Immature natural killer cell (primary cell): ENCODE data around the gene ATP13A4. TPM values are rescaled to one million over a fixed set of nuclear protein-coding genes. Genes with fewer than 3 reads are reported as not detected.
"Not testable (repeated sequence)": the region's sequence is repeated elsewhere in the genome, so short reads cannot be mapped to it uniquely, and the experiment has no call there.

ENCODE experiments used
- DNase-seq, 3 donors: peaks; one replicate each; pipeline ENCODE4 v3.0.0; 2022; ENCODE audit warnings: mixed read lengths in 1 of 3
- H3K27ac Mint-ChIP-seq, 6 donors: one replicate each; pipeline ENCODE4 v1.8.0; 2020; ENCODE audit warnings: mixed read lengths in 6 of 6, mild to moderate bottlenecking in 5 of 6, inconsistent platforms in 4 of 6, moderate library complexity in 3 of 6
- H3K27me3 Mint-ChIP-seq, 3 donors: one replicate each; pipeline ENCODE4 v1.8.0; 2020 to 2021; ENCODE audit warnings: low read depth in 3 of 3, mild to moderate bottlenecking in 3 of 3, mixed read lengths in 3 of 3, moderate library complexity in 3 of 3, inconsistent platforms in 1 of 3
- H3K36me3 Mint-ChIP-seq, 3 donors: one replicate each; pipeline ENCODE4 v1.8.0; 2020; ENCODE audit warnings: mixed read lengths in 3 of 3, inconsistent platforms in 2 of 3, mild to moderate bottlenecking in 2 of 3
- H3K4me1 Mint-ChIP-seq, 2 donors: one replicate each; pipeline ENCODE4 v1.8.0; 2020; ENCODE audit warnings: inconsistent platforms in 2 of 2, mild to moderate bottlenecking in 2 of 2, mixed read lengths in 2 of 2, moderate library complexity in 1 of 2
- H3K4me3 Mint-ChIP-seq, 5 donors: one replicate each; pipeline ENCODE4 v1.8.0; 2020; ENCODE audit warnings: mild to moderate bottlenecking in 5 of 5, mixed read lengths in 5 of 5, inconsistent platforms in 3 of 5, moderate library complexity in 3 of 5
- H3K9me3 Mint-ChIP-seq, 6 donors: one replicate each; pipeline ENCODE4 v1.8.0; 2020; ENCODE audit warnings: mild to moderate bottlenecking in 6 of 6, mixed read lengths in 6 of 6, inconsistent platforms in 4 of 6, moderate library complexity in 3 of 6
- polyA plus RNA-seq, 3 donors: library from polyadenylated mRNA; unstranded; fragments of 300-500 nt; fragmentation: Illumina TruSeq; gene quantifications; one replicate each; pipeline ENCODE4 v1.2.3, GENCODE V29; 2021

ATP13A4 gene
- polyA plus RNA-seq, 3 donors from 2014 or later: 1.9 TPM; not detected in 2

DNA sequence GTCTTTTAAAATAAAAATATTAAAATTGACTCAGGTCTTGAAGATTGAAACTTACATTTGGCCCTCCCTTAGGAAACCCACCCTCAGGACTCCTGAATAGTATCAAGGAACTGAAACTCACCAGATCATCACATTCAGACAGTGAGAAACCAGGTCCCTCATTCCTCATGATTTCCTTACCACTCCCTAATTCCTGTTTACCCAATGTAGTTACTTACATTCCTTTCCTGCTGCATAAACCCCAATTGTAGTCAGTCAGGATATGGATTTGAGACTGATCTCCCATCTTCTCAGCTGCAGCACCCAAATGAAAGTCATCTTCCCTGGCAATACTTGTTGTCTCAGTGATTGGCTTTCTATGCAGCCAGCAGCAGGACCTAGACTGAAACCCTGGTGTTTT lies 8.6 kb downstream of the ATP13A4 start:
- H3K27ac Mint-ChIP-seq: no peak overlapping the region
- no peak for DNase-seq

DNA sequence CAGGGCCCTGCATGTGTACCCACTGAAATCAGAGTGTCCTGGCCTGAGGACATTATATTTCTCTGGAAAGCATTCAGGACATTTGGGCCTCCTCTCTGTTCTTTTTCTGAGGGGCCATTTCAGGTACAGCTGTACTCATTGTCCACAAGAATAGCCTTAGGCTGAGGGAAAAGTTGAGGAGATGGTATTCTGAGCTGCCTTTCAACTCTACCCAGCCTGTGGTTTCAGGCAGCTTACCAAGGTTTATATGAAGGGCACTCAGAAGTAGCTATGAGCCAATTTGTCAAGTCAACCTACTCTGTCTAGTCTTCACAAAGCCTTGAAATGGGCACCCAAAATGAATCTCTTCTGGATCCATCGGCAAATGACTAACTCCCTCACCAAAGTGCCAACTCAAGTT lies 9.4 kb downstream of the ATP13A4 start:
- DNase-seq: no peak
- Mint-ChIP-seq H3K4me3 (no peak overlapping the region), H3K9me3 (peaks cover 0 to 19% (median 5%) of the 10 kb centered on the region in 6 donors), H3K27me3 (no peaks in the 10 kb centered on the region), H3K36me3 (peaks cover 3 to 16% (median 5%) of the 10 kb centered on the region in 3 donors), H3K27ac (no peak overlapping the region), H3K4me1 (no peaks in the 10 kb centered on the region)

More for the DNA sequence above, 8.6 kb downstream of the ATP13A4 start:
- Mint-ChIP-seq H3K36me3 (peaks cover 3 to 16% (median 5%) of the 10 kb centered on the region in 3 donors), H3K4me1 (no peaks in the 10 kb centered on the region), H3K27me3 (no peaks in the 10 kb centered on the region), H3K4me3 (no peak overlapping the region), H3K9me3 (peaks cover 0 to 19% (median 5%) of the 10 kb centered on the region in 6 donors)

DNA sequence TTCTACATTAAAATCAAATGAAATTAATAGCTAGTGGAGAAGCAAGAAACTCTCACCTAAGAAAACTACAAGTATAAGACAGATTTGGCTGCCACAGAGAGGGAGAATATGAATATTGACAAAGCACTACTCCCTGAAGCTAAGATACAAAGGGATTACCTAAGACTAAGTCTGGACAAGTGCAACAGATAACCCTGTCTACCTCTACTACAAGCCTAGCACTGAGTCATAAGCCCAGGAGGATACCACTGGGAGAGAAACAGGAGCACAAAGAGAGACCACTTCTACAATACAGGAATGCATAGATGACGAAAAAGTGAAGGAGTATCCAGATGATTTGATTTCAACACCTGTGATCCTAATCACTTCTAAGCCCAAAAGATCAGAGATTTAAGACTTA lies 10.4 kb downstream of the ATP13A4 start:
- no peaks in the 10 kb centered on the region for H3K27me3 Mint-ChIP-seq
- H3K9me3 Mint-ChIP-seq: peaks cover 0 to 19% (median 5%) of the 10 kb centered on the region in 6 donors
- H3K4me1 Mint-ChIP-seq: no peaks in the 10 kb centered on the region
- H3K36me3 Mint-ChIP-seq: peaks cover 3 to 16% (median 5%) of the 10 kb centered on the region in 3 donors
- H3K27ac Mint-ChIP-seq: no peak overlapping the region
- H3K4me3 Mint-ChIP-seq: no peak overlapping the region
- DNase-seq: no peak

DNA sequence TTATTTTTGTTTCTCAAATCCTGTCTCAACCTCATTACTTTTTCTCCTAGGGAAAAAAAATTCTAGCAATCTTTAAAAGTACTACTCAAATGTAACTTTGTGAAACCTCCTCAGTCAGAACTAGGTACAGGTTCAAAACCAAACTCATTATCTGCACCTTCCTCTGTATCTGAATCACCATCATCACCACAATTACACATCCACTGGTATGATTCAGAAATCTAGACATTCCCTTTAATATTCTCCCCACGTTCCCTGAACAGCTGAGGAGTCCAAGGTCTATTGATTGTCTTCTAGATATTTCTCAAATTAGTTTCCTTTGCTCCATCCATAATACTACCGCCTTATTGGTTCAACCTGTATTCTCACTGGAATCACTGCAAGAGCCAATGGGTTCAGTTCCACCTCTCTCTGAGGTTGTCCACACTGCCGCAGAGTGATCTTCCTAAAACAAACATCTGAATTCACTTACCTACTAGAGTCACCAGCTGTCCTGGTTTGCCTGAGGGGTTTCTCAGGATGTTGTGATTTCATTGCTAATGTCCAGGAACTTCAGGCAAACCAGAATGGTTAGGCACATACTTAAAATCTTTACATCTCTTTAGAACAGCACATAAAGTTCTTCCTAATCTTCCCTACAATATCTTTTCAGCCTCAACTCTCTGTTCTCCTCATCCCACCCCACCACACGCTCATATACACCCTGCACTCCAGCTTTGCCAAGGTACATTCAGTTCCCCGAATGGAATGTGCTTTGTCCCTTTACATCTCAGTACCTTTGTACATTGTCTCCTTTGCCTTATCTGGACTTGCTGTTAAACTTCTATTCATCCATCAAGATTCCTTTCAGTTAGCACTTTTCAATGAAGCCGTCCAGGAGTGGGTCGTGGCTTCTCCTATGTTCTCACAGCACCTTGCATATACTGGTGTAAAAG lies 24.2 kb downstream of the ATP13A4 start:
- Mint-ChIP-seq H3K36me3 (no peaks in the 10 kb centered on the region), H3K27ac (no peak overlapping the region), H3K4me1 (no peaks in the 10 kb centered on the region), H3K27me3 (peaks cover 0 to 3% (median 2%) of the 10 kb centered on the region in 3 donors), H3K9me3 (no peaks in the 10 kb centered on the region), H3K4me3 (no peak overlapping the region)
- no peak for DNase-seq

DNA sequence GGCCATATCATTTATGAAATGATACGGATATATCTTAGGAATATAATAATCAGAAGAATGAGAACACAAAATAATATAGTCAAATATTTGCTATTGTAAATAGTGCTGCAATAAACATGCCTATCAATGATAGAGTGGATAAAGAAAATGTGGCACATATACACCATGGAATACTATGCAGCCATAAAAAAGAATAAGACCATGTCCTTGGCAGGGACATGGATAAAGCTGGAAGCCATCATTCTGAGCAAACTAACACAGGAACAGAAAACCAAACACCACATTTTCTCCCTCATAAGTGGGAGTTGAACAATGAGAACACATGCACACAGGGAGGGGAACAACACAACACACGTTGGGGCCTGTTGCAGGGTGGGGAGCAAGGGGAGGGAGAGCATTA lies 28.6 kb downstream of the ATP13A4 start:
- not testable (repeated sequence) for H3K27me3 Mint-ChIP-seq, H3K4me1 Mint-ChIP-seq, DNase-seq, H3K27ac Mint-ChIP-seq, H3K9me3 Mint-ChIP-seq, H3K4me3 Mint-ChIP-seq, H3K36me3 Mint-ChIP-seq

DNA sequence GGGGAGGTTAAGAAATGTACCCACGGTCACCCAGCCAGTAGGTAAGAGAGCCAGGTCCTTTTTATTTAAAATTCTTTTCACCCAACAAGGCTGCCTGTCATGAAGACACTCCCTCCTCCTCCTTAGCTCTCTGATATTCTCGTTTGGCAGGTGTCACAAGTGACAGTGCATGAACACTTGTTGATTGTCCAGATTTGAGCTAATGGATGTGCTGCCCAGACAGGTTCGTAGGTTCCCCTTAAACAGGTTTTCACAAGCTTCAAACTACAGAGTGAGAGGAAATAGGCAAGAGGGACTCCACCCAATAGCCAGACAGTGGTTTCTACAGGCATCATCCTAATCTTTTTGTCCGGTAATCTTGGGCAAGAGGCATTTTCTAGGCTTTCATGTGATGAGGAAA lies 32.2 kb downstream of the ATP13A4 start:
- peaks cover 0 to 3% (median 0%) of the 10 kb centered on the region in 6 donors for H3K9me3 Mint-ChIP-seq
- H3K4me3 Mint-ChIP-seq: no peak overlapping the region
- no peaks in the 10 kb centered on the region for H3K4me1 Mint-ChIP-seq
- peaks cover 0 to 8% (median 6%) of the 10 kb centered on the region in 3 donors for H3K27me3 Mint-ChIP-seq
- DNase-seq: no peak
- H3K27ac Mint-ChIP-seq: no peak overlapping the region
- H3K36me3 Mint-ChIP-seq: no peaks in the 10 kb centered on the region

DNA sequence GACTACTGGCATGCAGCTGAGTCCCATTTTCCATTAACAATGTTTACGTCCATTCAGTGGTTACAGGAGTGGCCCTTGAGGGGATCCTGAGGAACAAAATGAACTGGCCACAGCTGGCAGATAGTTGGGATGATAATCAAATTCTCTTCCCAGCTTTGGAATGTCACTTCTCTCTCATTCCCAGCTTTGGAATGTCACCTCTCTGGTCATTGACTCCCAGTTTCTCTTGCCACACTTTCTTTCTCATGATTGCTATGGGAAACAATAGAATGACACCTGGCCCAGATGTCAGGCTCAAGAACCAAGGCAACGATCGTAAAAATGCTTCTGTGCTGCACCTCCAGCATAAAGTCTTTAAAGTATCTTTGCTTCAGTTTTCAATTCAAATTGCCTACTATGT lies 34.0 kb downstream of the ATP13A4 start:
- Mint-ChIP-seq H3K27ac (no peak overlapping the region), H3K9me3 (peaks cover 0 to 3% (median 0%) of the 10 kb centered on the region in 6 donors), H3K27me3 (peaks cover 0 to 7% (median 6%) of the 10 kb centered on the region in 3 donors), H3K4me3 (no peak overlapping the region), H3K36me3 (no peaks in the 10 kb centered on the region), H3K4me1 (no peaks in the 10 kb centered on the region)
- no peak for DNase-seq

DNA sequence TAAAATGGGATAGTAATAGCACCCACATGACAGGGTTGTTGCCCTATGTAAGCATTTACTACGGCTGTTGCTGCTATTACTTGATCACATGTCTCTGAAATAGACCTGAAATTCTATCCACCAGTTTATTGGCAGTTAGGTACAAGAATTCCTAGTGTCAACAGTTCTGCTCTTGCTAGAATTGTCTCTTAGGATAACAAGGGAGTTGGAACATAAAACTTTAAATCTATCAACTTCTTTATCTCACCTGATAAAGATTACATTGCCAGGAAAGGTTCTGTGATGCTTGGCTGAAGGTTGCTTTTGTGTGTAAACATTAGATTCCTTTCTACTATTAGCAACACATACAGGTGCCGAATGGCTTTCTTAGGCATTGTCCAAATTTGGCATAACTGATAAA lies 38.7 kb downstream of the ATP13A4 start:
- no peak overlapping the region for H3K4me3 Mint-ChIP-seq
- H3K27me3 Mint-ChIP-seq: peaks cover 0 to 4% (median 0%) of the 10 kb centered on the region in 3 donors
- no peak overlapping the region for H3K27ac Mint-ChIP-seq
- no peaks in the 10 kb centered on the region for H3K4me1 Mint-ChIP-seq
- peaks cover 0 to 3% (median 0%) of the 10 kb centered on the region in 3 donors for H3K36me3 Mint-ChIP-seq
- peaks cover 0 to 2% (median 0%) of the 10 kb centered on the region in 6 donors for H3K9me3 Mint-ChIP-seq
- DNase-seq: no peak

DNA sequence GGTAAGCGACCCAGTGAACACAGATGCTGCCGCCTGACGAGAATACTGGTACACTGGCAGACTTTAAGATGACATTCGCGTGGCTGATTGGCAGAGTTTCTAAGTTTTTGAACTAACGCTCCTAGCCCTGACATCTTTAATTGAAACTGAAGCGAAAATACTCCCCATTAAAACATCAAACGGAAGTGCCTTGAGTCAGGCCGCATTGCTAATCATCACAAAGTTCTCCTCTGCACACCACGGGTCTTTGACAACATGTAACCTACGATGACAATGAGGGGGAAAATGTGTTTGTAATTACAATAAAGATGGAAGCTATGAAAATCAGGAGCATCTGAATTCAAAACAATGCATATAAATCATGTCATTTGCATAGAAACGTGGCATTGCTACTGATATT lies 44.5 kb downstream of the ATP13A4 start:
- Mint-ChIP-seq H3K4me3 (no peak overlapping the region), H3K9me3 (no peaks in the 10 kb centered on the region), H3K36me3 (peaks cover 0 to 8% (median 0%) of the 10 kb centered on the region in 3 donors), H3K4me1 (no peaks in the 10 kb centered on the region), H3K27me3 (peaks cover 0 to 4% (median under 1%) of the 10 kb centered on the region in 3 donors), H3K27ac (no peak overlapping the region)
- DNase-seq: no peak

DNA sequence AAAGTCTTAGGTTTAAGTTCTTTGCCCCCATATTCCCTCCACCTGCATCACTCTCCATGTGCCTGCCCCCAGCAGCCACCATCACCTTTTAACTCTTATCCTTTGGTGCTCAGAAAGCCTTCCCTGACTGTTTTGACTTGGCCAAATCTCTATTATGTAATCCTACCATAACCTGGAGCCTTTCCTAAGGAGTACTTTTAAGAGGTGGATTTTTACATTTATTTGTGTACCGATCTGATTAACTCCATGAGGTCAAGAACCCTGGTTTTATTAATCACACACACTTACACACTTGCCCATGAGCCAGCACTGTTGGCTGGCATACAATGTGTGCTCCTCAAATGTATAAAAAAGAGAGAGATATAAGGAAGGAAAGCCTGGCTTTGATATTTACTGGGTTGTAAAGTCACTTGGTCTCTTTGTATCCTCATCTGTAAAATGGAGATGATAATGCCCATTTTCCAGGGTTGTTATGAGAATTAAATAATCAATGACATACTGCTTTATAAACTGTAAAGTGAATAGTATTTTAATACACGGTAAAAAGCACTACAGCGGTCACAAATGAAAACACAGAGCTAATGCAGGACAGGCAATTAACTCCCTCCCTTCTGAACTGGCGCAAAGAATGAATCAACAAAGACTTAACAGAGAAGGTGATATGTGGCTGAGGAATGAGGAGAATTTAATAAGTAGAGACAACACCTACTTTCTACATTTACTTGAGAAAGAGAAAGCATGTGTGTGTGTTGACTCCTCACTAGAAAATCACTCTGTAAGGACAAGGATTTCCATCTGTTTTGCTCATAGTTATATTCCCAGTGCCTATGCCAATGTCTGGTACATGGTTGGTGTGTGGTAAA lies 45.4 kb downstream of the ATP13A4 start:
- no peaks in the 10 kb centered on the region for H3K4me1 Mint-ChIP-seq
- no peaks in the 10 kb centered on the region for H3K9me3 Mint-ChIP-seq
- H3K36me3 Mint-ChIP-seq: peaks cover 0 to 8% (median 0%) of the 10 kb centered on the region in 3 donors
- no peak for DNase-seq
- no peak overlapping the region for H3K27ac Mint-ChIP-seq
- peaks cover 0 to 4% (median 2%) of the 10 kb centered on the region in 3 donors for H3K27me3 Mint-ChIP-seq
- no peak overlapping the region for H3K4me3 Mint-ChIP-seq

DNA sequence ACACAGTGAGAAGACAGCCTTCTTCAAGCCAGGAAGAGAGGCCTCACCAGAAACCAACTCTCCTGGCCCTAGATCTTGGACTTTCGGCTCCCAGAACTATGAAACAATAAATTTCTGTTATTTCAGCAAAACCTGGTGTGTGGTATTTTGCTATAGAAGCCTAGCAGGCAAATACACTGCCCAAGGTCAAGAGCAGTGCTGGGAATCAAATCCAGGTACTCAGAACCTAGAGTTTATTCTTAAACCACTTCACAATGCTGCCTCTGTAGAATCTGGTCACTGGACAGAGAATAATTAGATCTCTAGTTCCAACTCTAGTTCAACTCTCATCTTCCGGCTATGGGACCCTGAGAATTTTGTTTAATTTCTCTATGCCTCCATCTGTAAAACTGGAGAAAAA lies 46.6 kb downstream of the ATP13A4 start:
- Mint-ChIP-seq H3K4me1 (no peaks in the 10 kb centered on the region), H3K4me3 (no peak overlapping the region), H3K36me3 (peaks cover 0 to 4% (median 0%) of the 10 kb centered on the region in 3 donors), H3K27me3 (peaks cover 0 to 4% (median 2%) of the 10 kb centered on the region in 3 donors), H3K27ac (no peak overlapping the region), H3K9me3 (no peaks in the 10 kb centered on the region)
- DNase-seq: no peak

DNA sequence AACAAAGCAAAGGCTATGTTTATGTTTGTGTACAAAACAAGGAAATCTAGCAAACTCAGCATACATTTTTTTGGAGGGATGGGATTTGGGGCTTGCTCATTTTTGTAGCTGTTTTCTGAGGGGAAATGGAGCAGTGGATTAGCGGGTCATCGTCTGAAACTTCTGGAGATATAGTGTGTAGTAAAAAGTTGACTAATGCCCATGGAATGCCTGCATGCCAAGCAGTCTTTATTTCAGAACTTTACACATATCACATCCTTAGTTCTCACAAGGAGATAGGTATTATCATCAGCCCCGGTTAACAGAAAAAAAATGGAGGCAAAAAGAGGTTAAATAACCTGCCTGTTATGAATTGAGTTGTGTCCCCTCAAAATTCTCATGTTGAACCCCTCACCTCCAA lies 47.1 kb downstream of the ATP13A4 start:
- Mint-ChIP-seq H3K4me3 (no peak overlapping the region), H3K4me1 (no peaks in the 10 kb centered on the region), H3K27ac (no peak overlapping the region), H3K36me3 (peaks cover 0 to 4% (median 0%) of the 10 kb centered on the region in 3 donors), H3K27me3 (peaks cover 0 to 4% (median 2%) of the 10 kb centered on the region in 3 donors), H3K9me3 (no peaks in the 10 kb centered on the region)
- DNase-seq: no peak

DNA sequence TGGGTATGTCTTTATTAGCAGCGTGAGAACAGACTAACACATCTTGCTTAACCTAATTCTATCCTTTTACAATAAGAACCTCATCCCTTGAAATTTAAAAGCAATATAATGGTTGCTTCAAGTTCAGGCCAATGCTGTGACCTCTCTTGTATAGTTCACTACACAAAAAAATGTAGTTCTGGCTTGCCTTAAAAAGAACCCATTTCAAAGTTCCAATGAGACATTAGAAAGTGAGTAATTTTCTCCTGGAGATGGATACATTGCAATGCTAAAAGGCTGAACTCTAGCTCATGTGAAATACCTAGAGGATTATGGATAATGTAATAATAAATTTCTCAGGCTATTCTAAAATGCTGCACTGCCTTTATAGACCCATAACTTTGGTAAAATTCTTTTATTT lies 47.8 kb downstream of the ATP13A4 start:
- no peaks in the 10 kb centered on the region for H3K4me1 Mint-ChIP-seq
- no peaks in the 10 kb centered on the region for H3K9me3 Mint-ChIP-seq
- no peak overlapping the region for H3K27ac Mint-ChIP-seq
- peaks cover 0 to 4% (median 0%) of the 10 kb centered on the region in 3 donors for H3K36me3 Mint-ChIP-seq
- H3K4me3 Mint-ChIP-seq: no peak overlapping the region
- peaks cover 0 to 4% (median 2%) of the 10 kb centered on the region in 3 donors for H3K27me3 Mint-ChIP-seq
- DNase-seq: no peak

DNA sequence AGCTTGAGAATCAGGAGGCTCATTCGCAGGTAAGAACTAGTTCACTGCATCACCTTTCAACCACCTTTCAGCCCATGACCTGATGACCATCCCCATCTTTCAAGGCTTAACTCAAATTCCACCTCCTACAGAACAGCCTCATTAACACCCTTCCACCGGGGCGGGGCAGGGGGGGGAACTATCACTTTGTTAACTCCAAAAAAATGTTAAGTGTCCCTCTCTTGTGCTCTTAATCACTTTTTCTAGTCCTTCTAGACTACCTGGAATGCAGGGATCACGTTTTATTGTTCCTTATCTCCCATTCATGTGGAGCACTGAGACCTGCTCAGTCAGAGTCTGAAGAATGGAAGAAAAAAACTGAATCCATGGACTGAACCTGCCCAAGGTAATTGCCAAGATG lies 51.8 kb downstream of the ATP13A4 start:
- no peaks in the 10 kb centered on the region for H3K36me3 Mint-ChIP-seq
- no peaks in the 10 kb centered on the region for H3K4me1 Mint-ChIP-seq
- peaks cover 0 to 2% (median 0%) of the 10 kb centered on the region in 3 donors for H3K27me3 Mint-ChIP-seq
- no peak overlapping the region for H3K27ac Mint-ChIP-seq
- DNase-seq: no peak
- H3K9me3 Mint-ChIP-seq: no peaks in the 10 kb centered on the region
- no peak overlapping the region for H3K4me3 Mint-ChIP-seq
